HCT116 (cell line): Measurements from ENCODE around the gene IL25. TPM values are rescaled to one million over a fixed set of nuclear protein-coding genes. Genes with fewer than 3 reads are reported as not detected.

ENCODE experiments used
- ATAC-seq: fragments of 200-7000 bp; cut with Tn5 transposase; 2 replicates; pipeline ENCODE4 v1.9.1; 2020; ENCODE audit warnings: mild to moderate bottlenecking, moderate library complexity
- BruUV-seq: library from RNA; stranded (reverse); fragments of 400-500 nt; replicated peaks from 2 replicates; lab custom pipeline; 2021; lab: Mats Ljungman, UMichigan
- CTCF ChIA-PET: fragments of 300-600 bp; sonication (Branson Sonifier 250); formaldehyde crosslinking; loops from one replicate; lab custom pipeline; 2021; ENCODE audit warnings: antibody characterized with exemption; lab: Charles Lee
- POLR2A ChIA-PET: fragments of 300-600, 350-600 bp; sonication (Branson Sonifier 250); formaldehyde crosslinking; loops from one replicate; lab custom pipeline; 2021; ENCODE audit warnings: antibody characterized with exemption; lab: Charles Lee
- RAD21 ChIA-PET, 2 experiments: fragments of 300-600 bp; sonication (Branson Sonifier 250); formaldehyde crosslinking; loops; one replicate each; lab custom pipeline; 2023; ENCODE audit warnings: low total read pairs in 2 of 2; ENCODE audit not compliant: uncharacterized antibody in 2 of 2, unreplicated experiment in 2 of 2, low non-redundant PET in 1 of 2; lab: Charles Lee
- DNase-seq: peaks from one replicate; pipeline ENCODE4 v3.0.0-alpha.2; 2010; ENCODE audit warnings: low read depth, low spot score
- H2AFZ ChIP-seq: fragments of 200-600 bp; shearing (Covaris generic), sonication (generic); 2 replicates; pipeline ENCODE4 v1.6.1; 2017; ENCODE audit warnings: low read depth, mixed run types, mixed read lengths, antibody characterized with exemption, low read length; ENCODE audit not compliant: poor library complexity, severe bottlenecking
- H3K27ac ChIP-seq: 2 replicates; pipeline ENCODE4 v1.5.1; 2012; ENCODE audit warnings: low read depth, low read length
- H3K27me3 ChIP-seq: fragments of 200-600 bp; sonication (generic); 2 replicates; pipeline ENCODE4 v1.6.1; 2016; ENCODE audit warnings: mixed run types, low read length, mixed read lengths; ENCODE audit not compliant: insufficient read depth
- H3K36me3 ChIP-seq, 2 experiments: fragments of 200-500 bp in 1 of 2; fragments of 200-600 bp in 1 of 2; sonication (Bioruptor generic) in 1 of 2; sonication (generic) in 1 of 2; 2 replicates each; pipeline versions ENCODE4 v1.5.1 to v1.6.1; 2014 to 2016; ENCODE audit warnings: low read length in 2 of 2, inconsistent platforms in 1 of 2, mixed read lengths in 1 of 2, mixed run types in 1 of 2; ENCODE audit not compliant: insufficient read depth in 2 of 2, control insufficient read depth in 1 of 2
- H3K4me1 ChIP-seq, 2 experiments: fragments of 200-600 bp in 1 of 2; sonication (generic) in 1 of 2; 2 replicates each; pipeline versions ENCODE4 v1.5.1 to v1.6.1; 2012 to 2017; ENCODE audit warnings: low read length in 2 of 2, inconsistent platforms in 1 of 2, mild to moderate bottlenecking in 1 of 2, mixed read lengths in 1 of 2, mixed run types in 1 of 2, moderate library complexity in 1 of 2; ENCODE audit not compliant: insufficient read depth in 2 of 2, control insufficient read depth in 1 of 2
- H3K4me2 ChIP-seq: fragments of 200-600 bp; sonication (generic); 2 replicates; pipeline ENCODE4 v1.6.1; 2017; ENCODE audit warnings: mixed run types, low read length, mixed read lengths
- H3K4me3 ChIP-seq, 2 experiments: fragments of 200-600 bp in 1 of 2; sonication (generic) in 1 of 2; replicated peaks in 1 of 2; 2 replicates each; pipeline ENCODE4 v1.5.1; 2011 to 2016; ENCODE audit warnings: low read length in 2 of 2, control low read depth in 1 of 2, low read depth in 1 of 2, mild to moderate bottlenecking in 1 of 2, mixed read lengths in 1 of 2, mixed run types in 1 of 2
- H3K79me2 ChIP-seq: fragments of 200-600 bp; sonication (generic); 2 replicates; pipeline ENCODE4 v1.6.1; 2017; ENCODE audit warnings: mild to moderate bottlenecking, mixed run types, low read length, moderate library complexity, mixed read lengths; ENCODE audit not compliant: insufficient read depth
- H3K9ac ChIP-seq: fragments of 200-600 bp; sonication (generic); 2 replicates; pipeline ENCODE4 v1.6.1; 2016; ENCODE audit warnings: low read length, mixed read lengths
- H3K9me2 ChIP-seq: fragments of 200-600 bp; sonication (generic), shearing (Covaris generic); 2 replicates; pipeline ENCODE4 v1.6.1; 2017; ENCODE audit warnings: mixed run types, mild to moderate bottlenecking, moderate library complexity; ENCODE audit not compliant: insufficient read depth
- H3K9me3 ChIP-seq, 2 experiments: fragments of 200-500 bp in 1 of 2; fragments of 200-600 bp in 1 of 2; sonication (Bioruptor generic) in 1 of 2; sonication (generic) in 1 of 2; 2 replicates each; pipeline ENCODE4 v1.6.1; 2014 to 2017; ENCODE audit warnings: low read length in 2 of 2, mixed read lengths in 2 of 2, inconsistent platforms in 1 of 2, low read depth in 1 of 2, mild to moderate bottlenecking in 1 of 2, mixed run types in 1 of 2, moderate library complexity in 1 of 2; ENCODE audit not compliant: control insufficient read depth in 1 of 2, insufficient read depth in 1 of 2
- H4K20me1 ChIP-seq: fragments of 200-600 bp; sonication (generic), shearing (Covaris generic); 2 replicates; pipeline ENCODE4 v1.6.1; 2017; ENCODE audit warnings: mixed run types, mild to moderate bottlenecking, moderate library complexity; ENCODE audit not compliant: insufficient read depth
- CEBPB ChIP-seq: IDR thresholded peaks from 2 replicates; pipeline ENCODE4 v1.6.1; 2012; ENCODE audit warnings: low read depth
- EGR1 ChIP-seq: IDR thresholded peaks from 2 replicates; pipeline ENCODE4 v1.6.1; 2012; ENCODE audit warnings: low read depth
- ELF1 ChIP-seq: IDR thresholded peaks from 2 replicates; pipeline ENCODE4 v1.6.1; 2012; ENCODE audit warnings: low read depth, borderline replicate concordance
- EZH2 ChIP-seq: fragments of 200-600 bp; sonication (generic); IDR thresholded peaks from 2 replicates; pipeline ENCODE4 v1.6.1; 2017; ENCODE audit warnings: antibody characterized with exemption, mixed run types
- FOSL1 ChIP-seq: IDR thresholded peaks from 2 replicates; pipeline ENCODE4 v1.6.1; 2012; ENCODE audit warnings: low read depth
- JUND ChIP-seq: IDR thresholded peaks from 2 replicates; pipeline ENCODE4 v1.6.1; 2012
- SIN3A ChIP-seq: IDR thresholded peaks from 2 replicates; pipeline ENCODE4 v1.6.1; 2012; ENCODE audit warnings: low read depth
- SP1 ChIP-seq: IDR thresholded peaks from 2 replicates; pipeline ENCODE4 v1.6.1; 2012; ENCODE audit warnings: low read depth
- SRF ChIP-seq: IDR thresholded peaks from 2 replicates; pipeline ENCODE4 v1.6.1; 2012; ENCODE audit warnings: low read depth
- TCF7L2 ChIP-seq: IDR thresholded peaks from 2 replicates; pipeline ENCODE4 v1.7.0; 2011; ENCODE audit warnings: borderline replicate concordance, inconsistent platforms; ENCODE audit not compliant: insufficient read depth, insufficient read length; ENCODE audit errors: extremely low read depth
- YY1 ChIP-seq: IDR thresholded peaks from 2 replicates; pipeline ENCODE4 v1.6.1; 2011; ENCODE audit warnings: low read length, low read depth, moderate library complexity, mild to moderate bottlenecking; ENCODE audit not compliant: insufficient replicate concordance; ENCODE audit errors: extremely low read depth
- intact Hi-C: fragments of 100-400 bp; cut with micrococcal nuclease; formaldehyde crosslinking; loops from 2 replicates; pipeline ENCODE4 v1.10.0; 2022
- total RNA-seq: library from RNA; stranded (reverse); gene quantifications from one replicate; pipeline ENCODE4 v1.2.1, GENCODE V29; 2021; ENCODE audit not compliant: unreplicated experiment
- TF ChIP-seq, protein P1 (sequence below): IDR thresholded peaks from 2 replicates; pipeline ENCODE4 v1.6.1; 2012; ENCODE audit warnings: low read depth
- TF ChIP-seq, protein P2 (sequence below): IDR thresholded peaks from 2 replicates; pipeline ENCODE4 v1.6.1; 2012
- TF ChIP-seq, protein P3 (sequence below), 3 experiments: fragments of 200-600 bp in 1 of 3; sonication (generic) in 1 of 3; IDR thresholded peaks in 2 of 3; conservative IDR thresholded peaks in 1 of 3; 2 replicates each; pipeline ENCODE4 v1.5.1; 2012 to 2017; ENCODE audit warnings: low read depth in 2 of 3, low read length in 2 of 3, antibody characterized with exemption in 1 of 3, borderline replicate concordance in 1 of 3, control low read depth in 1 of 3, mild to moderate bottlenecking in 1 of 3, mixed read lengths in 1 of 3, mixed run types in 1 of 3, moderate library complexity in 1 of 3; ENCODE audit not compliant: insufficient read depth in 1 of 3

The IL25 gene
- total RNA-seq, 1 experiment from 2014 or later, result not detected

DNA sequence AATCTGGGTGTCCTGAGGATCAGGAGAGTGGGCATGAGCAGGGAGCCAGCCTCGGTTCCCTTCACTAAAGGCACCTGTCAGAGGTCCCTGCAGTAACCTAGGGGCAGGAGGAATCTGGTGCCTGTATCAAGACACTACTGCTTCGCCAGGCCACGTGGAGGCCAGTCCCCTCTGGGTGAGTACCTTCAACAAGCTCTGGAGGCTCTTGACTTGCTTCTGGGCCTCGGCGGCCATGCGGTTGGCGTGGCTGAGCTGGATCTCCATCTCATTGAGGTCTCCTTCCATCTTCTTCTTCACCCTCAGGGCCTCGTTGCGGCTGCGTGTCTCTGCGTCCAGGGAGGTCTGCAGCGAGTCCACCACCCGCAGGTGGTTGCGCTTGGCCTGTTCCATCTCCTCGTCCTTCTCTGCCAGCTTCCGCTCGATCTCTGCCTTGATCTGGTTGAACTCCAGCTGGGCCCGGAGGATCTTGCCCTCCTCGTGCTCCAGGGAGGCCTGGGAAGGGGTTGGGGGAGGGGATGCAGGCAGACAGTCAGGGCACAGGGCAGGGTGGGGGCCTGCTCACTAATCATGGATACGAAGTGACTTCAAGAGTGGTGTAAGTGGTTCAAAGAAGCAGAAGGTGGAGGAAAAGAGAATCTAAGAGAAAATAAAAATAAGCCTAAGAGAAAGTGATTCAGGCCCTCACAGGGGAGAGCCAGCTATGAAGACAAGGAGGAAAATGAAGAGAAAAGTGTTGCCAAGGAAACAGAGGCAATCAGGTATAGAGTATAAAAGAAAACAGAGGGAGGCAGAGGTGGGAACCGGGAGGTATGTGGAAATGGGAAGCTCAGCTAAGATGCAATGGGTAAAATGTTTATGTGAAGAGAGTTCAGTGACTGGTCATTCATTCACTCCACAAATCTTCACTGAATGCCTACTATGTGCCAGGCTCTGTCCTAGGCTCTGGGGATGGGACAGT, 43.5 kb downstream of the IL25 start:
- ChIA-PET CTCF (no interaction called here), RAD21 (no interaction called here), POLR2A (no interaction called here)
- BruUV-seq, result no TSS peak
- DNase-seq (no peak), ATAC-seq (no peak)
- Histone ChIP-seq H3K9me2 (no peaks in the 10 kb centered on the region), H3K9me3 (no peaks in the 10 kb centered on the region), H3K4me3 (no peak overlapping the region), H4K20me1 (no peaks in the 10 kb centered on the region), H3K27me3 (peaks cover 5% of the 10 kb centered on the region; the same call in 1 of the 2 replicates), H3K4me1 (no peaks in the 10 kb centered on the region), H3K36me3 (no peaks in the 10 kb centered on the region), H3K4me2 (no peak overlapping the region), H3K9ac (no peak overlapping the region), H3K27ac (no peak overlapping the region), H3K79me2 (no peaks in the 10 kb centered on the region), H2AFZ (no peak overlapping the region)
- TF ChIP-seq FOSL1 (no peak), ELF1 (no peak), SIN3A (no peak)
- intact Hi-C loops, result no loop called here

DNA sequence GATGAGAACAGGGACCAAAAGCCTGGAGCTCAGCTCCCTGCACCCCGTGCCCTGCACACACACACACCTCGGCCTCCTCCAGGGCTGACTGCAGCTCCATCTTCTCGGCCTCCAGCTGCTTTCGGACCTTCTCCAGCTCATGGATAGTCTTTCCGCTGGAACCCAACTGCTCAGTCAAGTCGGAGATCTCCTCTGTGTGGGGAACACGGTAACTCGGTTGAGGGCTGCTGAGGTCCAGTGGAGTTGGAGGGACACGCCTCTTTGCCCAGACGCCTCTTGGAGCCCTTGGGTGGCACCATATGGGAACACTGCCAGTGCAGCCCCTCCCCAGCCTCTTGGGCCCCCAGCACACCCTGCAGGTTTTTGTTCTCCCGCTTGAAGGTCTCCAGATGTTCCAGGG, 44.2 kb downstream of the IL25 start:
- no peak overlapping the region for H2AFZ ChIP-seq
- ChIA-PET POLR2A (no interaction called here), RAD21 (no interaction called here), CTCF (no interaction called here)
- no peak overlapping the region for H3K4me2 ChIP-seq
- H3K9me2 ChIP-seq, result no peaks in the 10 kb centered on the region
- H3K9ac ChIP-seq, result no peak overlapping the region
- peaks cover 5% of the 10 kb centered on the region; the same call in 1 of the 2 replicates for H3K27me3 ChIP-seq
- no peak overlapping the region for H3K27ac ChIP-seq
- H3K4me1 ChIP-seq, result no peaks in the 10 kb centered on the region
- ATAC-seq, result no peak
- no peaks in the 10 kb centered on the region for H3K79me2 ChIP-seq
- H3K36me3 ChIP-seq, result no peaks in the 10 kb centered on the region
- H4K20me1 ChIP-seq, result no peaks in the 10 kb centered on the region
- intact Hi-C loops, result no loop called here
- no peaks in the 10 kb centered on the region for H3K9me3 ChIP-seq
- DNase-seq, result no peak
- no peak overlapping the region for H3K4me3 ChIP-seq
- no TSS peak for BruUV-seq
- no peak for TF ChIP-seq SIN3A
- no peak for TF ChIP-seq JUND
- no peak for TF ChIP-seq SP1
- no peak for TF ChIP-seq FOSL1
- no peak for TF ChIP-seq YY1
- TF ChIP-seq TCF7L2, result no peak
- TF ChIP-seq, protein P1, sequence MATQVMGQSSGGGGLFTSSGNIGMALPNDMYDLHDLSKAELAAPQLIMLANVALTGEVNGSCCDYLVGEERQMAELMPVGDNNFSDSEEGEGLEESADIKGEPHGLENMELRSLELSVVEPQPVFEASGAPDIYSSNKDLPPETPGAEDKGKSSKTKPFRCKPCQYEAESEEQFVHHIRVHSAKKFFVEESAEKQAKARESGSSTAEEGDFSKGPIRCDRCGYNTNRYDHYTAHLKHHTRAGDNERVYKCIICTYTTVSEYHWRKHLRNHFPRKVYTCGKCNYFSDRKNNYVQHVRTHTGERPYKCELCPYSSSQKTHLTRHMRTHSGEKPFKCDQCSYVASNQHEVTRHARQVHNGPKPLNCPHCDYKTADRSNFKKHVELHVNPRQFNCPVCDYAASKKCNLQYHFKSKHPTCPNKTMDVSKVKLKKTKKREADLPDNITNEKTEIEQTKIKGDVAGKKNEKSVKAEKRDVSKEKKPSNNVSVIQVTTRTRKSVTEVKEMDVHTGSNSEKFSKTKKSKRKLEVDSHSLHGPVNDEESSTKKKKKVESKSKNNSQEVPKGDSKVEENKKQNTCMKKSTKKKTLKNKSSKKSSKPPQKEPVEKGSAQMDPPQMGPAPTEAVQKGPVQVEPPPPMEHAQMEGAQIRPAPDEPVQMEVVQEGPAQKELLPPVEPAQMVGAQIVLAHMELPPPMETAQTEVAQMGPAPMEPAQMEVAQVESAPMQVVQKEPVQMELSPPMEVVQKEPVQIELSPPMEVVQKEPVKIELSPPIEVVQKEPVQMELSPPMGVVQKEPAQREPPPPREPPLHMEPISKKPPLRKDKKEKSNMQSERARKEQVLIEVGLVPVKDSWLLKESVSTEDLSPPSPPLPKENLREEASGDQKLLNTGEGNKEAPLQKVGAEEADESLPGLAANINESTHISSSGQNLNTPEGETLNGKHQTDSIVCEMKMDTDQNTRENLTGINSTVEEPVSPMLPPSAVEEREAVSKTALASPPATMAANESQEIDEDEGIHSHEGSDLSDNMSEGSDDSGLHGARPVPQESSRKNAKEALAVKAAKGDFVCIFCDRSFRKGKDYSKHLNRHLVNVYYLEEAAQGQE, result no peak
- no peak for TF ChIP-seq CEBPB
- TF ChIP-seq EGR1, result no peak
- TF ChIP-seq, protein P2, sequence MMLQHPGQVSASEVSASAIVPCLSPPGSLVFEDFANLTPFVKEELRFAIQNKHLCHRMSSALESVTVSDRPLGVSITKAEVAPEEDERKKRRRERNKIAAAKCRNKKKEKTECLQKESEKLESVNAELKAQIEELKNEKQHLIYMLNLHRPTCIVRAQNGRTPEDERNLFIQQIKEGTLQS, result no peak
- TF ChIP-seq EZH2, result no peak
- TF ChIP-seq, protein P3, sequence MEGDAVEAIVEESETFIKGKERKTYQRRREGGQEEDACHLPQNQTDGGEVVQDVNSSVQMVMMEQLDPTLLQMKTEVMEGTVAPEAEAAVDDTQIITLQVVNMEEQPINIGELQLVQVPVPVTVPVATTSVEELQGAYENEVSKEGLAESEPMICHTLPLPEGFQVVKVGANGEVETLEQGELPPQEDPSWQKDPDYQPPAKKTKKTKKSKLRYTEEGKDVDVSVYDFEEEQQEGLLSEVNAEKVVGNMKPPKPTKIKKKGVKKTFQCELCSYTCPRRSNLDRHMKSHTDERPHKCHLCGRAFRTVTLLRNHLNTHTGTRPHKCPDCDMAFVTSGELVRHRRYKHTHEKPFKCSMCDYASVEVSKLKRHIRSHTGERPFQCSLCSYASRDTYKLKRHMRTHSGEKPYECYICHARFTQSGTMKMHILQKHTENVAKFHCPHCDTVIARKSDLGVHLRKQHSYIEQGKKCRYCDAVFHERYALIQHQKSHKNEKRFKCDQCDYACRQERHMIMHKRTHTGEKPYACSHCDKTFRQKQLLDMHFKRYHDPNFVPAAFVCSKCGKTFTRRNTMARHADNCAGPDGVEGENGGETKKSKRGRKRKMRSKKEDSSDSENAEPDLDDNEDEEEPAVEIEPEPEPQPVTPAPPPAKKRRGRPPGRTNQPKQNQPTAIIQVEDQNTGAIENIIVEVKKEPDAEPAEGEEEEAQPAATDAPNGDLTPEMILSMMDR (IDR thresholded peaks at IDR 0.05 in 2 of 3, conservative IDR thresholded peaks at IDR 0.05 in 1 of 3; ENCODE audit: borderline replicate concordance in 1 of 3, insufficient read depth in 1 of 3, low read depth in 2 of 3, low read length in 2 of 3), result no peak
- no peak for TF ChIP-seq SRF
